Stimulated activated CD8-positive, alpha-beta memory T cell treated with anti-CD3 and anti-CD28 coated beads, Interleukin-7, amount 100 ng/mL, for 4 hours (primary cell): Measurements from ENCODE around the gene RNF145.
"Not testable (repeated sequence)": the region's sequence is repeated elsewhere in the genome, so short reads cannot be mapped to it uniquely, and the experiment has no call there.

Experiments used
- DNase-seq, 2 donors: peaks; one replicate each; pipeline ENCODE4 v3.0.0-alpha.2; 2020; ENCODE audit warnings: low read depth in 2 of 2

The RNF145 gene

DNA sequence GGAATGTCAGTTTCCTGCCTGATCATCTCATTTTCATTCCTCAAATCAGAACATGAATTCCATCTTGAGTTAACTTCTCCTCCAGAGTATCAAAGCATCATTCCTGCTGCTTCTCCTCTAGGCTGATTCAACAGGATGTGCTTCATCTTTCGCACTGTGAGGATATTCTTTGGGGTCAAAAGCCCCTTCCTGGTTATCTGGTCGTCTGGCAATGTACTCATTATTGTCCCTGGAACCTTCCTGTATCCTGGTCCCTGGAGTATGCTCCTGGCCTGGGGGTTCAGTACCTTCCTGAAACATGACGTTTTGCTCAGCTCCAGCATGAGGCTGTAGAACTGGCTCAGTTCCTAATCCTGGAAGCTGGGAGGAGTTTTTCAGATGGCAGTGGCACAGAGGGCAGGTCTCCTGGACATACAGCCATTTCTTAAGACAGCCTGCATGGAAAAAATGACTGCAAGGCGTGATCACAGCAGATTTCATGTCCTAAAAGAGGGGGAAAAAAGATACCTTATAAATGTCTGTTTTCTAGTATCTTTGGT, 50.7 kb downstream of the RNF145 start:
- not testable (repeated sequence) for DNase-seq

DNA sequence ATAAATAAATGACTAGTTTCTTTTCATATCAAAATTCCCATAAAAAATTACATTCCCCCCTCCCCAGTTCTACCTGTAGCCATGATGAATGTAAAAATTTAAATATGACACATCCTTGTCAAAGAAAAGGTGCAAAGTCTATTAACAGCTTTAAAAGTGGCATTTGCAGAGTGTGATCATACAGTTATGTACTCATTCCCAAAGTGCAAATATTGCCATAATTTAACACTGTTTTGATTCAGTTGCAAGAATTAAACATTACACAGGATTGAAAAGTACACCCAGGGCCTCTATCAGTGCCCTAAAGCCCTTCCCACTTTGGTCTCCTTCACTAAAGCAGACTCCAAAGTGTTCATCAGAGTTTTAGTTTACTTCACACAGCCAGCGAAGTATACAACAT, 51.8 kb downstream of the RNF145 start:
- DNase-seq, result no peak

DNA sequence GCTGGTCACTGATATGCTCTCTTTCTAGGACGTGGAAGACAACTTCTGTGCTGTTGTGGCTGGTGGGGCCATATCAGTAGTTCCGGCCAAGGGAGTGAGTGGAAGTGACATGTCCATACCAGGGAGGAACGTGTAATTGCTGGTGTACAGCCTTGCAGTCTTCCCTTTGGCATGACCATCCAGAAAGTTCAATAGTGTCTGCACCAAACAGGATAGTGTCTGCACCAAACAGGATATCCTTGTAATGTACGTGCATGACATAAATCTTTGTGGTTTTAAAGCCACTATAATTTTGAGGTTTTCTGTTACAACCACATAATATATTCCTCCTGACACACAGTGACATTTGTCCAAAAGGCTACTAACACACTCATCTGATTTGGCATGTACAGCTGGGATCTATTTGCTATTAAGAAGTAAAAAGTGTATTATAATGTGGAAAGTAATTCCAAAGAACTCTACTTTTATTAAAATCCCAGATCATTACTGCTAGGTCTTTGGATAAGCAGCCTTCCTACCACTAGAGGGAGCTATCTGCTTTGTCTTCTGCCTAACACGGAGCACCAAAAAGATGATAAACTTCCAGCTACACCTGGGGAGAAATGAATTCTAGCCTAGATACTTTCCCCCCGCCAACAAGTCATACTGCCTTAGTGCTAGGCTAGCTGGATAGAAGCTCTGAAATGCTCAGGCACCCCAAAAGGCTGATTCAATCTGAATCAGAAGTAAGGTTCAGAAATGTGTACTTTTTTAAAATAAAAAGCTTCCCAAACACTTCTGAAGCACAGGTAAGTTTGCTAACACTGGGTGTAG, 52.7 kb downstream of the RNF145 start:
- no peak for DNase-seq

DNA sequence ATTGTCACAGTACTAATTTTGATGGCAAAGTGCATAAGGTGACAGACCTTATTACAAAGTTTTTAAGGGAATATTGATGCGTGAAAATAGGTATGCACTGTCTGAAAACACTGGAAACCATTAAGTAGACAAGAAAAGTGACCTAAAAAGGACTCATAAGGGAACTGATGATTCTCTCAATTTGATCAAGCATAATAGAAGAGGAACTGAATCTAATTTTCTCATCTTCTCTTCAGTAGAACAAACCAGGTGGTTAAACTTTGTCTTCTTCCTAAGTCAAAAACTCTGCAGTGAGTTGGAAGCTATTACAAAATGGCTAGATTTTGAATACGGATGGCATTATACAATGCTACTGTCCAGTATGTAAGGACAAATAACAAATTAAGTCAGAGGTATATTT, 53.4 kb downstream of the RNF145 start:
- no peak for DNase-seq

DNA sequence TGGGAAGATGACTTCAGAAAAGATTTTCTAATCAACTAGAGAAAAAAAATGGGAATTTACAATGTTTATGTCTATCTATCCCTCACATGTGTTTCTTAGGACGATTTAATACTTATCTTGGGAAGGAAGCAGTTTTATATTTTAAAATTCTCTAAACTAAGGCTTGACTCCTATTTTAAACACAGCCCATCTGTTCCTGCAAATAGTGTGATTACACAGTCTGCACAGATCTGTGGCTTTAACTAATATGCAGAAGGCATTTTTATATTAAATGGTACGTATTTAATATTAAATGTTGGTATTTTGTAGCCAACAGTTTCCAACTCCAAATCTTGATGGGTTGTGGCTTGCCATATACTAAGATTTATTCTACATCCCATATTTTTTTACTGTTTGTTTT, 56.5 kb downstream of the RNF145 start:
- no peak for DNase-seq

DNA sequence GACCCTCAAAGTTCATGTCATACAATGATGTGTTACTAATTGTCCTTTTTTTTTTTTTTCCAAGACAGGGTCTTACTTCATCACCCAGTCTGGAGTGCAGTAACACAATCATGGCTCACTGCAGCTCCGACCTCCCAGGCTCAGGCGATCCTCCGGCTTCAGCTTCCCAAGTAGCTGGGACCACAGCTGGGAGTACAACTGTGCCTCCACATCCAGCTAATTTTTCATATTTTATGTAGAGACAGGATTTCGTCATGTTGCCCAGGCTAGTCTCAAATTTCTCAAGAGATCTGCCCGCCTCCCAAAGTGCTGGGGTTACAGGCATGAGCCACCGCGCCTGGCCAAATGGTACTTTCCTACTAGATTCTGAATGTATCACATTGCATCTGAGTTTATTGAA, 60.3 kb downstream of the RNF145 start:
- DNase-seq, result no peak

DNA sequence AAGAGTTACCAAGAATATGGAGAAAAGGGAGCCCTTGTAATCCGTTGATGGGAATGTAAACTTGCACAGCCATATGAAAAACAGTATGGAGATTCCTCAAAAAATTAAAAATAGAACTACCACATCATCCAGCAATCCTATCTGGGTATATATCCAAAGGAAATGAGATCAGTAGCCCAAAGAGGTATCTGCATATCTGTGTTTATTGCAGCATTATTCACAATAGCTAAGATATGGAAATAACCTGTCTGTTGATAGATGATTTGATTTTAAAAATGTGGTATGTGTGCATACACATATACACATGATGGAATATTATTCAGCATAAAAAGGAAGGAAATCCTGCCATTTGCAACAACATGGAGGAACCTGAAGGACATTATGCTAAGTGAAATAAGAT, 61.4 kb downstream of the RNF145 start:
- DNase-seq, result no peak

DNA sequence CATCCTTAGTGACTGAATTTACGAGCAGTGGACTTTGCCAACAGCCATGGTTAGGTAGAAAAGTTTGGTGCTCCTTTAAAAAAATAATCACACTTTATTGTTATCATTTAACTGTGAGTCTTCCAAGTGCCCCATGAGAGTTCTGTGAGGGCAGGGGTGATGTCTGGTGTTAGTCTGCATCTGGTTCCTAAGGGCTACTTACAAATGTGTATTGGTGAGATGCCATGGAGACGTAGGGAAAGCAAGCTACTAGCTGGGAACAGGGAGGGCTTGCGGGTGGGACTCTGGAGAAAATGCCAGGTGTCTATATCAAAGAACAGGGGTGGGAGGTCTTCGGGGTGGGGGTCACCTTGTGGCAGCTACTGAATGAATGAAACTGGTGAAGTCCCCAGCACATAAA, 62.5 kb downstream of the RNF145 start:
- DNase-seq, result no peak

DNA sequence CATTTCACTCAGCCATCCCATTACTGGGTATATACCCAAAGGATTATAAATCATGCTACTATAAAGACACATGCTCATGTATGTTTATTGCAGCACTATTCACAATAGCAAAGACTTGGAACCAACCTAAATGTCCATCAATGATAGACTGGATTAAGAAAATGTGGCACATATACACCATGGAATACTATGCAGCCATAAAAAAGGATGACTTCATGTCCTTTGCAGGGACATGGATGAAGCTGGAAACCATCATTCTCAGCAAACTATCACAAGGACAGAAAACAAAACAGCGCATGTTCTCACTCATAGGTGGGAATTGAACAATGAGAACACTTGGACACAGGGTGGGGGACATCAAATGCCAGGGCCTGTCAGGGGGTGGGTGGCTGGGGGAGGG, 64.2 kb downstream of the RNF145 start:
- not testable (repeated sequence) for DNase-seq

DNA sequence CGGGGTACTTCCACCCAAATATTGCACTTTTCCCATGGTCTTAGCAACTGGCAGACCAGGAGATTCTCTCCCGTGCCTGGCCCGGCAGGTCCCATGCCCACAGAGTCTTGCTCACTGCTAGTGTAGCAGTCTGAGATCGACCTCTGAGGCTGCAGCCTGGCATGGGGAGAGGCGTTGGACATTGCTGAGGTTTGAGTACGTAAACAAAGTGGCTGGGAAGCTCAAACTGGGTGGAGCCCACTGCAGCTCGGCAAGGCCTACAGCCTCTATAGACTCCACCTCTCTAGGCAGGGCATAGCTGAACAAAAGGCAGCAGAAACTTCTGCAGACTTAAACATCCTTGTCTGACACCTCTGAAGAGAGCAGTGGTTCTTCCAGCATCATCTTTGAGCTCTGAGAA, 69.6 kb downstream of the RNF145 start:
- no peak for DNase-seq

DNA sequence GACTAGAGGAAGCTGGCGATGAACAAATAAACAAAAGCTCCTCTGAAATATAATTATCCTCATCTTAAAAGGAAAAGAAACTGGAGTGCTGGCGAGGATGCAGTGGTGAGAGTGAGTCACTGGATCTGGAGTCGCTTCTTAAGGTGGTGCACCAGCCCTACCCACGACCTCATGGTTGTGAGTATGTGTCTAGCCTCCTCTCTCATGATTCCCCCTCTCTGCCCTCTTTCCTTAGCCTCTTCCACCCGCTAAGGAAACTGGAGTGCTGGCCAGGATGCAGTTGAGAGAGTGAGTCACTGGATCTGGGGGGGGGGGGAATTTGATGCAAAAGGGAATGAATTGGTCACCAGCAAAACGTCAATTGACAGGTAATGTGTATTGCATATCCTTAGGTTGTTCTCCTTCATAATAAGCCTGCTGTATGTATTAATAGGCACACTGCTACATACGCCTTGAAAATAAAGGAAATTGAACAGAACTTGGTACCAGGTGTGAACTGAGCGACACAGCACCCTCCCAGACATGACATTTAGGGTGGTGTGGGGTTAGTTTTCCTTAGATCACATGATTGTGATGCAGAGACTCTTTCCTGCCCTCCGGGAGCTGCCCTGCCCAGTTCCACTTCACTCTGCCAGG, 73.3 kb downstream of the RNF145 start:
- no peak for DNase-seq

DNA sequence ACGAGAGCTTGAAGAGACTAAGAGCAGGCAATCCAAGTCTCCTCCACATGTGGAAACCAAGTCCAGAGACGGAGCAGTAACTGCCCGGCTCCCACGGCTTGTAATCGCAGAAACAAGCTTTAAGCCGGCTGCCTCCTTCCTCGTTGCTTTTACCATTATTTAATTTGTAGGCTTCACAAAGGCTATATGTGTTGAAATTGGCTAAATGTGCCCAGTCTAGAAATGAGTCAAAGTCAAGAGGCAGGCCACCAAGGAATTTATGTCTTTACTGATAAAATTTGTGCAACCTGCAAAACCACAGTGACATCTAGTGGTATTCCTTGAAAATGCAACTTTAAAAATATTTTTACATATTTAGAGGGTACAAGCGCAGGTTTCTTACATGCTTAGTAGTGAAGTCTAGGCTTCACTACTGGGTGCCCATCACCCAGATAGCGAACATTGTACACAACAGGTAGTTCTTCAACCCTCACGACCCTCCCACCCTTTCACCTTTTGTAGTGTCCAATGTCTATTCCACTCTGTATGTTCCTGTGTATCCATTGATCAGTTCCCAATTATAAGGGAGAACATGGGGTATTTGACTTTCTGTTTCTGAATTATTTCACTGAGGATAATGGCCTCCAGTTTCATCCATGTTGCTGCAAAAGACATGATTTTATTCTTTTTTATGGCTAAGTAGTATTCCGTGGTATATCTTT, 76.2 kb downstream of the RNF145 start:
- DNase-seq, result no peak

DNA sequence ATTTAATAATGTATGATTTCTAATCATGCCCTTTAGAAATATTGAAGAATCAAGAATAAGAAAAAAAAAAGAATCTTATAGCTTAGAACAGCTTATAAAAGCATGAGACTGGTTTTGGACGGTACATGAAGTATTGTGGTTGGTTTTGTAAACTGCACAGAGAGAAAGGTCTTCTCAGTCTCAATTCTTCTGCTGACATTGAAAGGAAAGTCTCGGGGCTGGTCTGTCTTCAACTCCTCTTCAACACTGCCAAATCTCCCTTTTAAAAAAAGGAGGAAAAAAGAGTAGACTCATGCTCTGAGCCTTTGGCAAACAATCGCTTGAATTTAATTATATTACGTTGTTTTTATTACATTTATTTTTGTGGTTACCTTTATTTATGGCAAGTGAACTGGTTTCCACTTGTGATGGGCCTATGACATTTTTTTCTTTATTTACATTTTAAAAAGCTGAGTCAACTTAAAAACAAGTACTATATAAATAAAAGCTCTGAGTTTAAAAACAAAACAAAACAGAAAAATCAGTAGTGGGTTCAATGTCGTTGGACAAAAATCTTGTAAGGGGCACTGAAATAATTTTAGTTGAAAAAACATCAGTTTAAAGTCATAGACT, 76.8 kb downstream of the RNF145 start:
- no peak for DNase-seq

DNA sequence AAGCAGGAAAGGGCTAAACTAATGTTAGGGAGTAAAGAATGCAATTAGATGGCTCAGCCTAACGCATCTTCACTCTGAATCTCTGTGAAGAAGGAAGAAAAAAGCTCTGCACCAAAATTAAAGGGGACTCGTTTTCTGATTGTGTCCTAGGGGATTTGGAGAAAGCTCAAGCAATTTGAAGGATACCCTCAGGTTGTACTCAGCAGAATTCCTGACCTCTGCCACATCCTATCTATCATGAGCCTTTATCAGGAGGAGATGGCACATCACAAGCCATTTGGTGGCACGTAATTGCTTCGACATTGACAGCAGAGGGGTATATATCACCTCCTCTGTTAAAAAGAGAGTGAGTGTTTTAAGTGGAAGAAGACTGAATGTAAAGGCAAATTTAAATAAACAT, 77.4 kb downstream of the RNF145 start:
- DNase-seq, result no peak

DNA sequence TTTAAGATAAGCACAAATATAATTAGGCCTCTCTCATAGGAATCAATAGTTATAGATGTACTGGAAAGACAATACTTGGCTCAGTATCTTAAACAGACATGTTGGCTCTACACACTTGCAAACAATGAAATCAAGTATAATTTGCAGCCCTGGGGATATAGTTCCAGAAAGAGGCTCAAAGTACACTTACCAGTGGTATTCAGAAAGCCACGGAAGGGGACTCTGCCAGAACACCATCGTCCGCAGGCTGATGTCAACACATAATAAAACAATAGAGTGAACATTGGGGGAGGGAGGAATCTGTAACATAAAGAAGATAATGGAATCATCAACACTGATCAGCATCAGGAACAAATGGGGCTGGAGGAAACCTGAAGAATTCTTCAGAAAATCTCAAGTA, 78.5 kb downstream of the RNF145 start:
- DNase-seq, result no peak

DNA sequence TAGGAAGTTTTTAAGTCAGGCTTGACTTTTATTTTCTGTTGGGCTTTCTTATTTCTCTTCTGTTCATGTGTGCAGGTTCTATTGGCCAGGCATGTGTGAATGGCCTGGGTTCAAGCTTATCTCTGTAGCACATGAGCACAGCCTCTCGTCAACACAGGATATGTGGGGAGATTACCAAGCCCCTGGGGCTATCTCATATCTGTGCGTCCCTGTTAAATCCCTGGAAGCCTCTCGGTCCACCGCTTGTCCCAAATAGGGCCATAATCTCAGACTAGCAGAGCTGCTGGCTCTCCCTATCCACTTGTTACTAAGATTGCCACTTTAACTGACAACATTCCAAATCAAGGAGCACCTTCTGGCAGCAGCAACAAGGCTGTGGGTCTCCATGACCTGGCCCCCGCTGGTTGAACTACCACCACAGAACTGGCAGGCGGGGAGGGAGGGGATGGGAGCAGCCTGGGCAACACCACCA, 81.2 kb downstream of the RNF145 start:
- DNase-seq, result no peak

DNA sequence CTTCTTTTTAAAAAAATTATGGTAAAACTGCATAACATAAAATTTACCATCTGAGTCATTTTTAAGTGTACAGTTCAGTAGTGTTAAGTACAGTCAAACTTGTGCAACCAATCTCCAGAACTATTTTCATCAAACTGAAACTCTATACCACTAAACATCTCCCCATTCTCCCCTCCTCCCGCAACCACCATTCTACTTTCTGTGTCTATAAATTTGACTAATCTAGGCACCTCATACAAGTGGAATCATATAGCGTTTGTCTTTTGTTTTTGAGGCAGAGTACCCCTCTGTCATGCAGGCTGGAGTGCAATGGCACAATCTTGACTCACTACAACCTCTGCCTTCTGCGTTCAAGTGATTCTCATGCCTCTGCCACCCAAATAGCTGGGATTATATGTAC, 85.7 kb downstream of the RNF145 start:
- DNase-seq, result no peak

DNA sequence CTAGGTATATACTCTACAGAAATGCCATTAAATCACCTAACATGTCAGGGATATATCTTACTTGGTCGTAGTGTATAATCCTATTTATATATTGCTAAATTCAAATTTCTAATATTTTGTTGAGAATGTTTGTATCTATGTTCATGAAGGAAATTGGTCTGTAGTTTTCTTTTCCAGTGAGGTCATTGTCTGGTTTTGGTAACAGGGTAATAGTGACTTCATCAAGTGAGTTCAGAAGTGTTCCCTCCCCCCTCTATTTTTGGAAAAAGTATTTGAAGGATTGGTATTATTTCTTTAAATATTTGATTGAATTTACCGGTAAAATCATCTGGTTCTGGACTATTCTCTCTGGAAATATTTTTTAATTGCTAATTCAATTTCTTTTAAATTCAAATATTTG, 86.2 kb downstream of the RNF145 start:
- DNase-seq, result no peak

DNA sequence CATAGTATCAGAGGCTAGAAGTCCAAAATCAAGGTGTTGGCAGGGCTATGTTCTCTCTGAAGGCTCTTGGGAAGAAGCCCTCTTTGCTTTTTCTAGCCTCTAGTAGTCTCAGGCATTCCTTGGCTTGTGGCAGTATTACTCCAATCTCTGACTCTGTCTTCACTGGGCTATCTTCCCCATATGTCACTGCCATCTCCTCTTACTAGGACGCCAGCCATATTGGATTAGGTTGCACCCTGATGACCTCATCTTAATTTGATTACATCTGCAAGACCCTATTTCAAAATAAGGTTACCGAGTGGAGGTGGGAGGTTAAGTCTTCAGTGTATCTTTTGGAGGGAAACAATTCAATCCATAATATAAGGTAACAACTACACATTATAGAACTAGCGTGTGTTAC, 88.3 kb downstream of the RNF145 start:
- DNase-seq, result no peak

DNA sequence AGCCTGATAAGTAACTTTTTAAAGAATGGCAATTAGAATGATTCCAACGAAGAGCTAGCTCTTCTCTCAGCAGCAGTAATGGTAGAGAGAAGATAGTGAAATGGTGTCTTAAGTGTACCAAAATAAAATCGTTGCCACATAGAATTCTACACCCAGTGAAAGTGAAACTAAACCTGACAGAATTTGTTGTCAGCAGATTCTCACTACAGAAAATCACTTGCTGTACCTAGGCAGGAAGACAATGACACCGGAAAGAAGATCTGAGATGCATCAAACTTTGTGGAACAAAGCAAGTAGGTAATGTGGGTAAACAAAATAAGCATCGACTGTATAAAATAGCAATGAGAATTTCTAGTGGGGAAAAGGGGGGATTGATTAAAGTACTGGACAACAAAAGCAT, 88.9 kb downstream of the RNF145 start:
- DNase-seq, result no peak

DNA sequence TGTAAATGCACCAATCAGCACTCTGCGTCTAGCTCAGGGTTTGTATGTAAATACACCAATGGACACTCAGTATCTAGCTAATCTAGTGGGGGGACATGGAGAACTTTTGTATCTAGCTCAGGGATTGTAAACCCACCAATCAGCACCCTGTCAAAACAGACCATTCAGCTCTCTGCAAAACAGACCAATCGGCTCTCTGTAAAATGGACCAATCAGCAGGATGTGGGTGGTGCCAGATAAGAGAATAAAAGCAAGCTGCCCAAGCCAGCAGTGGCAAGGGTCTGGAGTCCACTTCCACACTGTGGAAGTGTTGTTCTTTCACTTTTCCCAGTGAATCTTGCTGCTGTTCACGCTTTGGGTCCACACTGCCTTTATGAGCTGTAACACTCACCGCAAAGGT, 89.5 kb downstream of the RNF145 start:
- DNase-seq, result not testable (repeated sequence)
